ENCODE data around the gene PARD6B.

PARD6B gene

DNA sequence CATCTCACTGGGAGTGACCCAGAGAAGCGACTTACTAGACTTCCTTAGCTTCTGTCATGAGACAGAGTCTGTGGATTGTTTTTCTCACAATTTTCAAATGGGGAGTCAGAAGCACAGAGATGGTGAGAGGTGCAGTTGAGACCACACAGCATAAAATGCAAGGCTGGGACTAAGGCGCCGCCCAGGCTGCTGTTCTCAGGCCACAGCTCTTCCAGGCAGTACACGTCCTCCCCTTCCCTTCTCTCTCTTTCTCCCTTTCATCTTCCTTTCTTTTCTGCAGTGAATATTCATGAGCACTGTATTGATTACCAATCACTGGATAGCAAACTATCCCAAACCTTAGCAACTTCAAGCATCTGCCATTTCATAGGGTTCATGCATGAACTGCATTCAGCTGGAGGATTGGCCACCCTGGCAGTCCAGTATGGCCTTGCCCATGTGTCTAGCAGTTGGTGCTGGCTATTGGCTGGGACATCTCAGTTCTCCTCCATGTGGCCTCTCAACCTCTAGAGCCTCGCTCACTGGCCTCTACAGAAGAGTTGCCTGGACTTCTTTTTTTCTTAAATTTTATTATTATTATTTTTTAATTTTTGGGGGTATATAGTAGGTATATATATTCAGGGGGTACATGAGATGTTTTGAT is 74.9 kb downstream of the PARD6B start:
- no peaks in the 10 kb centered on the region for H3K4me1 ChIP-seq (ENCODE audit: insufficient read depth, low read length)

More for the DNA sequence above, 74.9 kb downstream of the PARD6B start:
- Histone ChIP-seq H3K27me3 (ENCODE audit: insufficient read depth, low read length, poor library complexity) (peaks cover 26% of the 10 kb centered on the region), H3K4me2 (ENCODE audit: insufficient read depth, low read length) (no peak overlapping the region), H3K4me3 (ENCODE audit: low read depth in 1 of 2, low read length in 2 of 2) (no peak overlapping the region), H3K79me2 (ENCODE audit: insufficient read depth, low read length) (no peaks in the 10 kb centered on the region), H4K20me1 (ENCODE audit: insufficient read depth, low read length) (no peaks in the 10 kb centered on the region), H2AFZ (ENCODE audit: low read depth, low read length) (no peak overlapping the region), H3K9ac (ENCODE audit: low read depth, low read length) (no peak overlapping the region), H3K9me3 (ENCODE audit: insufficient read depth, low read length, severe bottlenecking) (no peaks in the 10 kb centered on the region), H3K27ac (ENCODE audit: low read length) (no peak overlapping the region), H3K36me3 (ENCODE audit: insufficient read depth, low read length) (no peaks in the 10 kb centered on the region)
- ATAC-seq (ENCODE audit: insufficient read depth, low read depth) (no peak), DNase-seq (no peak)
- TF ChIP-seq, protein P1, sequence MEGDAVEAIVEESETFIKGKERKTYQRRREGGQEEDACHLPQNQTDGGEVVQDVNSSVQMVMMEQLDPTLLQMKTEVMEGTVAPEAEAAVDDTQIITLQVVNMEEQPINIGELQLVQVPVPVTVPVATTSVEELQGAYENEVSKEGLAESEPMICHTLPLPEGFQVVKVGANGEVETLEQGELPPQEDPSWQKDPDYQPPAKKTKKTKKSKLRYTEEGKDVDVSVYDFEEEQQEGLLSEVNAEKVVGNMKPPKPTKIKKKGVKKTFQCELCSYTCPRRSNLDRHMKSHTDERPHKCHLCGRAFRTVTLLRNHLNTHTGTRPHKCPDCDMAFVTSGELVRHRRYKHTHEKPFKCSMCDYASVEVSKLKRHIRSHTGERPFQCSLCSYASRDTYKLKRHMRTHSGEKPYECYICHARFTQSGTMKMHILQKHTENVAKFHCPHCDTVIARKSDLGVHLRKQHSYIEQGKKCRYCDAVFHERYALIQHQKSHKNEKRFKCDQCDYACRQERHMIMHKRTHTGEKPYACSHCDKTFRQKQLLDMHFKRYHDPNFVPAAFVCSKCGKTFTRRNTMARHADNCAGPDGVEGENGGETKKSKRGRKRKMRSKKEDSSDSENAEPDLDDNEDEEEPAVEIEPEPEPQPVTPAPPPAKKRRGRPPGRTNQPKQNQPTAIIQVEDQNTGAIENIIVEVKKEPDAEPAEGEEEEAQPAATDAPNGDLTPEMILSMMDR (IDR thresholded peaks at IDR 0.05; ENCODE audit: borderline replicate concordance, extremely low read depth, low read length, poor library complexity, severe bottlenecking) = no peak
- no peak for TF ChIP-seq EZH2 (IDR thresholded peaks at IDR 0.05; ENCODE audit: borderline replicate concordance, low read depth, low read length, severe bottlenecking)
